ENCODE results near the gene MAGI2. TPM values are rescaled to one million over a fixed set of nuclear protein-coding genes. Genes with fewer than 3 reads are reported as not detected.
"Not testable (repeated sequence)": the region's sequence is repeated elsewhere in the genome, so short reads cannot be mapped to it uniquely, and the experiment has no call there.

Gene MAGI2
- total RNA-seq, 1 donor from 2014 or later = 3.6 TPM

- intact Hi-C loops (cut with micrococcal nuclease) = no loop called here
- no peak for ATAC-seq
Measured at GRCh38 chr7:78521961-78522360, 931.5 kb downstream of the MAGI2 start.

GRCh38 chr7:78516450-78516849, 937.0 kb downstream of the MAGI2 start:
- DNase-seq (no peak), ATAC-seq (no peak)
- intact Hi-C loops (cut with micrococcal nuclease) = no loop called here

More at GRCh38 chr7:78521961-78522360, 931.5 kb downstream of the MAGI2 start:
- no peak for DNase-seq

GRCh38 chr7:78514634-78515033, 938.8 kb downstream of the MAGI2 start:
- DNase-seq = no peak
- intact Hi-C loops (cut with micrococcal nuclease) = no loop called here
- no peak for ATAC-seq

- intact Hi-C loops (cut with micrococcal nuclease) = no loop called here
- no peak for DNase-seq
- peak; percentile 41 for ATAC-seq
Measured at GRCh38 chr7:78510580-78511188, 942.8 kb downstream of the MAGI2 start.

GRCh38 chr7:78503301-78503700, 950.2 kb downstream of the MAGI2 start:
- ATAC-seq; intact Hi-C loops (cut with micrococcal nuclease); DNase-seq: not testable (repeated sequence)

GRCh38 chr7:78501064-78501463, 952.4 kb downstream of the MAGI2 start:
- no peak for DNase-seq
- intact Hi-C loops (cut with micrococcal nuclease) = no loop called here
- no peak for ATAC-seq

- intact Hi-C loops (cut with micrococcal nuclease) = no loop called here
- ATAC-seq = no peak
- DNase-seq = no peak
Measured at GRCh38 chr7:78499971-78500370, 953.5 kb downstream of the MAGI2 start.

- ATAC-seq = no peak
- intact Hi-C loops (cut with micrococcal nuclease) = no loop called here
- no peak for DNase-seq
Measured at GRCh38 chr7:78499283-78499682, 954.2 kb downstream of the MAGI2 start.

- no peak for ATAC-seq
- no peak for DNase-seq
Measured at GRCh38 chr7:78497728-78498427, 955.6 kb downstream of the MAGI2 start.

GRCh38 chr7:78496096-78496630, 957.3 kb downstream of the MAGI2 start:
- intact Hi-C loops (cut with micrococcal nuclease) = no loop called here
- DNase-seq = no peak
- no peak for ATAC-seq

More at GRCh38 chr7:78497728-78498427, 955.6 kb downstream of the MAGI2 start:
- intact Hi-C loops (cut with micrococcal nuclease) = no loop called here

GRCh38 chr7:78493401-78493800, 960.1 kb downstream of the MAGI2 start:
- ATAC-seq (no peak), DNase-seq (no peak)
- intact Hi-C loops (cut with micrococcal nuclease) = no loop called here

GRCh38 chr7:78492146-78492545, 961.3 kb downstream of the MAGI2 start:
- ATAC-seq (no peak), DNase-seq (no peak)
- intact Hi-C loops (cut with micrococcal nuclease) = no loop called here

GRCh38 chr7:78490524-78490923, 962.9 kb downstream of the MAGI2 start:
- ATAC-seq (no peak), DNase-seq (no peak)
- intact Hi-C loops (cut with micrococcal nuclease) = no loop called here

GRCh38 chr7:78489476-78490240, 963.8 kb downstream of the MAGI2 start:
- peak; percentile 32 for ATAC-seq
- intact Hi-C loops (cut with micrococcal nuclease) = no loop called here
- DNase-seq = no peak

GRCh38 chr7:78487464-78487863, 966.0 kb downstream of the MAGI2 start:
- ATAC-seq = no peak
- DNase-seq = no peak
- intact Hi-C loops (cut with micrococcal nuclease) = no loop called here

GRCh38 chr7:78479348-78479747, 974.1 kb downstream of the MAGI2 start:
- intact Hi-C loops (cut with micrococcal nuclease) = no loop called here
- DNase-seq = no peak
- peak; percentile 76 for ATAC-seq

GRCh38 chr7:78476851-78477405, 976.5 kb downstream of the MAGI2 start:
- ATAC-seq = no peak
- intact Hi-C loops (cut with micrococcal nuclease) = no loop called here
- DNase-seq = no peak

- DNase-seq (no peak), ATAC-seq (peak; percentile 27)
- intact Hi-C loops (cut with micrococcal nuclease) = no loop called here
Measured at GRCh38 chr7:78473571-78474301, 979.7 kb downstream of the MAGI2 start.

GRCh38 chr7:78473021-78473420, 980.4 kb downstream of the MAGI2 start:
- no peak for DNase-seq
- ATAC-seq = no peak
- intact Hi-C loops (cut with micrococcal nuclease) = no loop called here

All from left ventricle myocardium superior (tissue), 1 donor.